ENCODE results near the gene HAUS3.

GRCh38 chr4:2272026-2272827 lies 30.3 kb upstream of the HAUS3 start:
- no peak for TF ChIP-seq GTF2F1 (IDR thresholded peaks at IDR 0.05; ENCODE audit: low read length)
- no peak for TF ChIP-seq GZF1 (CRISPR knock-in tag; IDR thresholded peaks at IDR 0.05)
- no peak for TF ChIP-seq FOXP4 (CRISPR knock-in tag; IDR thresholded peaks at IDR 0.05)
- no peak for TF ChIP-seq PATZ1 (CRISPR knock-in tag; IDR thresholded peaks at IDR 0.05)

Measured in HepG2 (cell line).